Dermis lymphatic vessel endothelial cell (primary cell): ENCODE data around the gene AMPD2. TPM values are rescaled to one million over a fixed set of nuclear protein-coding genes. Genes with fewer than 3 reads are reported as not detected.

Experiments used
- total RNA-seq: library from RNA; depleted of rRNA; stranded (reverse); fragments of >200 nt; gene quantifications from 2 replicates; pipeline ENCODE4 v1.2.1, GENCODE V29; 2014

AMPD2 gene
- total RNA-seq: 20.9 and 22.6 TPM in 2 replicates

GRCh38 chr1:109619576-109620400 is at the start of gene AMPD2, which contains the start of gene GNAT2:
AMPD2 (plus strand) TSS chr1:109619837; CDS start chr1:109621176, 1,339 bp downstream.
GNAT2 (minus strand) TSS chr1:109619616; CDS start chr1:109612870, 6,746 bp downstream.

GRCh38 chr1:109655615-109656519 is 36.2 kb downstream of the AMPD2 start, which contains the start of gene GSTM4:
GSTM4 (plus strand) TSS chr1:109656099; CDS start chr1:109656390, 291 bp downstream.

DNA sequence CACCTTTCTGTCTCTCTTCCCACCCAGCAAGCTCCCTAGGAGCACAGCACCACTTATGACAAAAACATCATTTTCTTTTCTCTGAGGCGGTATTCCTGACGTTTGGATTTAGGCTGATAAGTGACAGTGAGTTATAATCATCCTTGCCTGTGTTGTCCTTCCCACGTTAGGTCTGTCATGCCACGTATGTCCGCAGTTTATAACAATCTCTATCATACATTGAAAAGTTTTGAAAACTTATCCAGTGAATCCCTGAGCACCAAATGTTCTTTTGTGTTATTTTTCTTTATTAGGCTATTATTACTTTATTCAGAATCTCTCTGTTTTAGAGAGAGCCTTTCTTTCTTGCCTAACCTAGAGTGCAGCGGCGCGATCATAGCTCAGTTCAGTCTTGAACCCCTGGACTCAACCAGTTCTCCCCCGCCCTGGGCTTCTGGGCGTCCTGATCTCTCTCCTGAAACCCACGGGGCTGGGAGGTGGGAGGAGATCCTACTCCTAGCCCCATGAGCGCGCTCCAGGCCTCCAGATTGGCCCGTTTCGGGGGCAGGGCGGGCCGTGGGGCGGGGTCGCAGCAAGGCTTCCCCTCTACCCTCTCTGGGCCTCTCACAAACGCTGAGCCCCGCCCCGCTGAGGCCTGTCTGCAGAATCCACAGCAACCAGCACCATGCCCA is 48.0 kb downstream of the AMPD2 start, which contains the start of gene GSTM2:
GSTM2 (plus strand) TSS at position 606 of the 671 bp plus-strand sequence; CDS start at position 665, 59 bp downstream.

Other genes with a start within 250 kb of the AMPD2 start
- gene SORT1, start 221.9 kb upstream of the AMPD2 start, total RNA-seq: 10.3 and 18.4 TPM in 2 replicates
- 44.6 and 53.6 TPM in 2 replicates for gene PSMA5, start 193.4 kb upstream of the AMPD2 start, total RNA-seq
- under 0.01 TPM in 1 of 2 replicates, not detected in the other for gene SYPL2, start 153.3 kb upstream of the AMPD2 start, total RNA-seq
- 0.76 and 1.3 TPM in 2 replicates for gene ATXN7L2, start 135.9 kb upstream of the AMPD2 start, total RNA-seq
- 4.7 and 5.5 TPM in 2 replicates for gene CYB561D1, start 125.7 kb upstream of the AMPD2 start, total RNA-seq
- 1.2 and 1.7 TPM in 2 replicates for gene AMIGO1, start 110.1 kb upstream of the AMPD2 start, total RNA-seq
- gene GPR61, start 80.0 kb upstream of the AMPD2 start, total RNA-seq: 0.11 and 0.17 TPM in 2 replicates
- gene GNAI3, start 71.2 kb upstream of the AMPD2 start, total RNA-seq: 11.8 and 13.5 TPM in 2 replicates
- 0.11 and 0.17 TPM in 2 replicates for gene GNAT2, start 221 bp upstream of the AMPD2 start, total RNA-seq
- gene GSTM4, start 36.3 kb downstream of the AMPD2 start, total RNA-seq: 0.95 and 1.4 TPM in 2 replicates
- 1.2 and 1.7 TPM in 2 replicates for gene GSTM2, start 48.2 kb downstream of the AMPD2 start, total RNA-seq
- 2.9 TPM in 1 of 2 replicates, not detected in the other for gene GSTM1, start 68.0 kb downstream of the AMPD2 start, total RNA-seq
- gene GSTM5, start 92.4 kb downstream of the AMPD2 start, total RNA-seq: 0.11 TPM in 1 of 2 replicates, not detected in the other
- 41.9 and 88.1 TPM in 2 replicates for gene GSTM3, start 121.2 kb downstream of the AMPD2 start, total RNA-seq
- gene EPS8L3, start 144.1 kb downstream of the AMPD2 start, total RNA-seq: not detected in 2 replicates